Type B pancreatic cell (in vitro differentiated cells): ENCODE measurements around the gene HYDIN. TPM values are rescaled to one million over a fixed set of nuclear protein-coding genes. Genes with fewer than 3 reads are reported as not detected.

Source experiments
- DNase-seq: peaks from one replicate; pipeline ENCODE4 v3.0.0; 2021; ENCODE audit warnings: mixed read lengths; ENCODE audit not compliant: unreplicated experiment; ENCODE audit errors: extremely low spot score
- H3K27ac Mint-ChIP-seq: 2 replicates; pipeline ENCODE4 v1.8.0; 2021; ENCODE audit warnings: mild to moderate bottlenecking, mixed read lengths
- H3K27me3 Mint-ChIP-seq: 2 replicates; pipeline ENCODE4 v1.8.0; 2021; ENCODE audit warnings: mixed read lengths
- H3K36me3 Mint-ChIP-seq: 2 replicates; pipeline ENCODE4 v1.8.0; 2021; ENCODE audit warnings: mixed read lengths
- H3K4me1 Mint-ChIP-seq: one replicate; pipeline ENCODE4 v1.8.0; 2021; ENCODE audit warnings: mixed read lengths; ENCODE audit not compliant: unreplicated experiment
- H3K4me3 Mint-ChIP-seq: 2 replicates; pipeline ENCODE4 v1.8.0; 2021; ENCODE audit warnings: mild to moderate bottlenecking, mixed read lengths
- H3K9me3 Mint-ChIP-seq: 2 replicates; pipeline ENCODE4 v1.8.0; 2021; ENCODE audit warnings: mixed read lengths
- total RNA-seq: library from RNA; stranded (reverse); gene quantifications from 2 replicates; pipeline ENCODE4 v1.2.1, GENCODE V29; 2021; ENCODE audit warnings: low replicate concordance
- TF ChIP-seq, protein P1 (sequence below): fragments of 200-600 bp; sonication (generic); conservative IDR thresholded peaks from 2 replicates; pipeline ENCODE4 v1.5.0; 2021; ENCODE audit warnings: antibody characterized with exemption, mild to moderate bottlenecking

HYDIN gene
- total RNA-seq, 1 donor from 2014 or later: 19.7 TPM

DNA sequence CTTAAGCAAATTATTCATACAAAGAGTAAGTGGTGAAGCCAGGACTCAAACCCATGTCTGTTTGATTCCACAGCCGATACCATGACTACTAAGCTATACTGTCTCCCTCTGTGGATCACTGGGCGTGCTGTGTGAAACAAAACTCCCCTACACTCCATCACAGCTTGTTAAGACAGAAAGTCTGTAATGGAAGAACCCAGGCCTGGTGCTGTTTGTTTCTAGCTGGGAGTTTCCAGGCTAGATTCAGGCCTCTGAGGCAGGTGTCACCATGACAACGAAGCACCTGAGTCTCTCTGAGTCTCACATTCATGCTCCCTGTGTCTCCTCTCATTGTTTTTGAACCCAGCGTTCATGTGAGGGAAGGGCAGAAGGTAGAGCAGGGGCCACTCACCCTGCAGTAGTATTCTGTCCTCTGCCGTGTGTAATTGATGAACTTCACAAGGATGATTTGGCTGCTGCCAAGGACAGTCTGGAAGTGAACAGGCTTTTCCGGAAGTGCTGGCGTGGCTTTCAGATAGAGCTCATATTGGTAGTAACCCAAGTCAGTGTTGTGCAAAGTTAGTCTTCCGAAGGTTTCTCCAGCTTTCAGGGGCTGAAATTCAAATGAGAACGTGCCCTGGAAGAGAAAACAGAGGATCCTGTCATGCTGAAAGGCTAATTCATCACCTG is 421.0 kb downstream of the HYDIN start:
- Mint-ChIP-seq H3K9me3 (no peaks in the 10 kb centered on the region), H3K27ac (peak overlapping the region; percentile 46), H3K4me3 (no peak overlapping the region), H3K36me3 (no peaks in the 10 kb centered on the region), H3K4me1 (no peaks in the 10 kb centered on the region), H3K27me3 (peaks cover 18% of the 10 kb centered on the region)
- TF ChIP-seq, protein P1, sequence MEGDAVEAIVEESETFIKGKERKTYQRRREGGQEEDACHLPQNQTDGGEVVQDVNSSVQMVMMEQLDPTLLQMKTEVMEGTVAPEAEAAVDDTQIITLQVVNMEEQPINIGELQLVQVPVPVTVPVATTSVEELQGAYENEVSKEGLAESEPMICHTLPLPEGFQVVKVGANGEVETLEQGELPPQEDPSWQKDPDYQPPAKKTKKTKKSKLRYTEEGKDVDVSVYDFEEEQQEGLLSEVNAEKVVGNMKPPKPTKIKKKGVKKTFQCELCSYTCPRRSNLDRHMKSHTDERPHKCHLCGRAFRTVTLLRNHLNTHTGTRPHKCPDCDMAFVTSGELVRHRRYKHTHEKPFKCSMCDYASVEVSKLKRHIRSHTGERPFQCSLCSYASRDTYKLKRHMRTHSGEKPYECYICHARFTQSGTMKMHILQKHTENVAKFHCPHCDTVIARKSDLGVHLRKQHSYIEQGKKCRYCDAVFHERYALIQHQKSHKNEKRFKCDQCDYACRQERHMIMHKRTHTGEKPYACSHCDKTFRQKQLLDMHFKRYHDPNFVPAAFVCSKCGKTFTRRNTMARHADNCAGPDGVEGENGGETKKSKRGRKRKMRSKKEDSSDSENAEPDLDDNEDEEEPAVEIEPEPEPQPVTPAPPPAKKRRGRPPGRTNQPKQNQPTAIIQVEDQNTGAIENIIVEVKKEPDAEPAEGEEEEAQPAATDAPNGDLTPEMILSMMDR: no peak
- DNase-seq: no peak

DNA sequence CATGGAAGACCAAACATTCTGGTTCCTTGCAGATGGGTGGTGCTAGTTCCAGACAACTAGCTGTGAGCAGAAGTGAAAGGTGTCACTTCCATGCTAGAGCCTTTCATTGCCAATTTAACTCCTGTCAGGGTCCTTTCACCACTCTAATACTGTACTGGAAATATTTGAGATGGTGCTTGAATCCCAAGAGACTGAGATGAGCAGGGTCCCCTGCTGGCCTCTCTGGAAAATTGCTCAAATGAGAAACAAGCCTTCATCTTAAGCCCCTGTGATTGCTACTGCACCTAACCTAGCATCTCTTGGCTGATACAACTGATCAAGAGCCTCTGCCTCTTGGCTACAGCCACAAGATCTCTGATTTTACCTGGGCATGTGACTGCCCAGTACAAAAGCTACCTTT is 422.2 kb downstream of the HYDIN start:
- no peak for DNase-seq
- H3K36me3 Mint-ChIP-seq: no peaks in the 10 kb centered on the region
- H3K9me3 Mint-ChIP-seq: no peaks in the 10 kb centered on the region
- H3K4me1 Mint-ChIP-seq: no peaks in the 10 kb centered on the region
- TF ChIP-seq, protein P1: peak; percentile 46
- H3K27ac Mint-ChIP-seq: no peak overlapping the region
- H3K4me3 Mint-ChIP-seq: no peak overlapping the region
- H3K27me3 Mint-ChIP-seq: peaks cover 26% of the 10 kb centered on the region

GRCh38 chr16:70805787-70806186 is 424.7 kb downstream of the HYDIN start:
- DNase-seq: no peak
- no peaks in the 10 kb centered on the region for H3K4me1 Mint-ChIP-seq
- H3K27ac Mint-ChIP-seq: no peak overlapping the region
- no peaks in the 10 kb centered on the region for H3K36me3 Mint-ChIP-seq
- no peak overlapping the region for H3K4me3 Mint-ChIP-seq
- H3K27me3 Mint-ChIP-seq: peaks cover 29% of the 10 kb centered on the region
- TF ChIP-seq, protein P1: no peak
- H3K9me3 Mint-ChIP-seq: no peaks in the 10 kb centered on the region

DNA sequence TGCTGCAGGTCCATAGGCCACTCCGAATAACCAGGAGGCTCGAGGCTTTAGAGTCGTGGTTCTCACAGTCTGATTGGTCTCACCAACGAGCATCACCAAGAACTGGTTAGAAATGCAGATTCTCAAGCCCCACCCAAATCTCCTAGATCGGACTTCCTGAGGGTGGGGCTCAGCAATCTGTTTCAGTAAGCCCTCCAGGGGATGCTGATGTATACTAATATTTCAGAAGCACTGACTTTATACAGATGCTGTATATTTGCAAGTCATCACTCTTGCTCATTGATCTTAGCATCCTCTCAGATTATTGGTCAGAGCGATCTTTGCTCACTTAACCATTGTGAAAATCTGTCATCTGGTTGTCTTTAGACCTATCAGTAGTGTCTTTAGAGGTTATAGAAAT is 425.1 kb downstream of the HYDIN start:
- TF ChIP-seq, protein P1: no peak
- H3K4me3 Mint-ChIP-seq: no peak overlapping the region
- H3K9me3 Mint-ChIP-seq: no peaks in the 10 kb centered on the region
- no peaks in the 10 kb centered on the region for H3K36me3 Mint-ChIP-seq
- peaks cover 2% of the 10 kb centered on the region for H3K4me1 Mint-ChIP-seq
- DNase-seq: no peak
- H3K27ac Mint-ChIP-seq: no peak overlapping the region
- H3K27me3 Mint-ChIP-seq: peaks cover 29% of the 10 kb centered on the region

DNA sequence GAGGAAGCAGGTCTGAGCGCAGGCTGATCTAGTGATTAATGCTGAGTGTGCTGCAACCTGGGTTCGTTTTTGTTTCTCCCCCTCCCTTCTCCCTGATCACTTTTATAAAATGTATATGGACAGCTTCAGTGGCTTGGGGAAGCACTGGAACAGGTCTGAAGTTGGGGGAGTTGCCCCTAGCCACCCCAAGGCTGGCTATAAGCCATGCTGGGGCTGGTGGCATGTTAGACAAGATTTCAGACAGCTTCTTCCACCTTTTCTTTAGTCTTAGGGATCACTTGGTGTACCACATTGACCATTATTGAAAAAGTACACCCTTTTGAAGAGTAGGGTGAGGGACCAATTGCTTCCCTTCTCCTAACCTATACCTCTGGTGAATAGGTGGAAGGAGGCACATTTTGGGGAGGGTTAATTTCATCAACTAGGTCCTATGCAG is 425.8 kb downstream of the HYDIN start:
- no peaks in the 10 kb centered on the region for H3K36me3 Mint-ChIP-seq
- TF ChIP-seq, protein P1: no peak
- no peak for DNase-seq
- H3K27me3 Mint-ChIP-seq: peaks cover 29% of the 10 kb centered on the region
- peaks cover 8% of the 10 kb centered on the region for H3K4me1 Mint-ChIP-seq
- H3K27ac Mint-ChIP-seq: no peak overlapping the region
- H3K9me3 Mint-ChIP-seq: no peaks in the 10 kb centered on the region
- no peak overlapping the region for H3K4me3 Mint-ChIP-seq
